MM.1S (cell line): ENCODE measurements around the gene FRMD4B.

Source experiments
- EZH2 ChIP-seq: fragments of 300-600 bp; sonication (generic); optimal IDR thresholded peaks from 2 replicates; pipeline ENCODE3; 2017; ENCODE audit warnings: low read depth, mild to moderate bottlenecking, antibody characterized with exemption, low read length, mixed read lengths
- EZH2phosphoT487 ChIP-seq: fragments of 300-600 bp; sonication (generic); IDR thresholded peaks from 2 replicates; pipeline ENCODE4 v1.6.1; 2018; ENCODE audit warnings: antibody characterized with exemption, low read length
- TF ChIP-seq, protein P1 (sequence below): fragments of 300-600 bp; sonication (generic); IDR thresholded peaks from 2 replicates; pipeline ENCODE4 v1.5.1; 2016; ENCODE audit warnings: antibody characterized with exemption, low read length, mixed read lengths

DNA sequence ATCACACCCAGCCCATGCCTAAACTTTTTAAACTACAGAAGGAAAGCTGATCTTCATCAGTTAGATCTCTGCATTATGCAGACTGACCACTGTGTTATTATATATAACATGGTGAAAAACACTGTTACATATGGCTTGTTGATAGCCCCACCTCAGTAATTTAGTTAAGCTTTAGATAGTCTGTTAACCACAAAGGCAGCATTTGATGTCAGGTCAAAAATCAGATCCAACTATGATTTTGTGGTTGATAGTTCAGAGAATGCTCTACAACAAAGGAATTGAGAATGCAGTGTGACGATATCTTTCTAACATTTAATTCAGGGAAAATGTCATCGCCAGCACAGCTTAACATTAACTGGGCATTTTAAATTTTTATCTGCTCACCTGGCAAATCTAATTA, 225.8 kb downstream of the FRMD4B start:
- TF ChIP-seq, protein P1, sequence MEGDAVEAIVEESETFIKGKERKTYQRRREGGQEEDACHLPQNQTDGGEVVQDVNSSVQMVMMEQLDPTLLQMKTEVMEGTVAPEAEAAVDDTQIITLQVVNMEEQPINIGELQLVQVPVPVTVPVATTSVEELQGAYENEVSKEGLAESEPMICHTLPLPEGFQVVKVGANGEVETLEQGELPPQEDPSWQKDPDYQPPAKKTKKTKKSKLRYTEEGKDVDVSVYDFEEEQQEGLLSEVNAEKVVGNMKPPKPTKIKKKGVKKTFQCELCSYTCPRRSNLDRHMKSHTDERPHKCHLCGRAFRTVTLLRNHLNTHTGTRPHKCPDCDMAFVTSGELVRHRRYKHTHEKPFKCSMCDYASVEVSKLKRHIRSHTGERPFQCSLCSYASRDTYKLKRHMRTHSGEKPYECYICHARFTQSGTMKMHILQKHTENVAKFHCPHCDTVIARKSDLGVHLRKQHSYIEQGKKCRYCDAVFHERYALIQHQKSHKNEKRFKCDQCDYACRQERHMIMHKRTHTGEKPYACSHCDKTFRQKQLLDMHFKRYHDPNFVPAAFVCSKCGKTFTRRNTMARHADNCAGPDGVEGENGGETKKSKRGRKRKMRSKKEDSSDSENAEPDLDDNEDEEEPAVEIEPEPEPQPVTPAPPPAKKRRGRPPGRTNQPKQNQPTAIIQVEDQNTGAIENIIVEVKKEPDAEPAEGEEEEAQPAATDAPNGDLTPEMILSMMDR: no peak
- TF ChIP-seq EZH2 (no peak), EZH2phosphoT487 (no peak)
